Epithelial cell of proximal tubule (primary cell): ENCODE data around the gene DUSP10. TPM values are rescaled to one million over a fixed set of nuclear protein-coding genes. Genes with fewer than 3 reads are reported as not detected.

Experiments used
- DNase-seq: peaks from one replicate; pipeline ENCODE4 v3.0.0-alpha.2; 2011; ENCODE audit warnings: low read depth
- H3K4me3 ChIP-seq: 2 replicates; pipeline ENCODE4 v1.5.1; 2011; ENCODE audit warnings: low read depth, mild to moderate bottlenecking, low read length
- total RNA-seq: library from RNA; depleted of rRNA; stranded (reverse); fragments of >200 nt; gene quantifications from 2 replicates; pipeline ENCODE4 v1.2.3, GENCODE V29; 2015
- TF ChIP-seq, protein P1 (sequence below): conservative IDR thresholded peaks from 2 replicates; pipeline ENCODE4 v1.5.1; 2012; ENCODE audit warnings: low read depth, mild to moderate bottlenecking, low read length

DUSP10 gene
- total RNA-seq, 1 donor from 2014 or later: 14.6 TPM

DNA sequence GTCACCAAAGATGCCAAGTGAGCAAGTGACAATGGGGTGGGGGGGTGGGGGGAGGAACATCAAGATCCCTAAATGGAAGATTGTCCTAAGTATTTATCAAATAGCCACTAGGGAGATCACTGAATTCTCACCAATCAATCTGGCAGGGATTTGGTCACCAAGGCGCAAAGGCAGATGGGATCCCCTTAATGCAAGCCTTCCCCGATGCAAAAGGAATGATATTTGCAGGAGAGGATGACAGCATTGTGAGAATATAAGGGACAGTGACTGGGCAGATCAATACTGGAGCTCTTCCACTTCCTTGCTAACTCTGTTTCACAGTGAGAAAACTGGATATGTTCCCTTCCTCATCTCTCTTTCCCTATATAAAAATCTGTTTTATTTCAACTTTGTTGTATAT is 40.9 kb downstream of the DUSP10 start:
- no peak overlapping the region for H3K4me3 ChIP-seq
- TF ChIP-seq, protein P1, sequence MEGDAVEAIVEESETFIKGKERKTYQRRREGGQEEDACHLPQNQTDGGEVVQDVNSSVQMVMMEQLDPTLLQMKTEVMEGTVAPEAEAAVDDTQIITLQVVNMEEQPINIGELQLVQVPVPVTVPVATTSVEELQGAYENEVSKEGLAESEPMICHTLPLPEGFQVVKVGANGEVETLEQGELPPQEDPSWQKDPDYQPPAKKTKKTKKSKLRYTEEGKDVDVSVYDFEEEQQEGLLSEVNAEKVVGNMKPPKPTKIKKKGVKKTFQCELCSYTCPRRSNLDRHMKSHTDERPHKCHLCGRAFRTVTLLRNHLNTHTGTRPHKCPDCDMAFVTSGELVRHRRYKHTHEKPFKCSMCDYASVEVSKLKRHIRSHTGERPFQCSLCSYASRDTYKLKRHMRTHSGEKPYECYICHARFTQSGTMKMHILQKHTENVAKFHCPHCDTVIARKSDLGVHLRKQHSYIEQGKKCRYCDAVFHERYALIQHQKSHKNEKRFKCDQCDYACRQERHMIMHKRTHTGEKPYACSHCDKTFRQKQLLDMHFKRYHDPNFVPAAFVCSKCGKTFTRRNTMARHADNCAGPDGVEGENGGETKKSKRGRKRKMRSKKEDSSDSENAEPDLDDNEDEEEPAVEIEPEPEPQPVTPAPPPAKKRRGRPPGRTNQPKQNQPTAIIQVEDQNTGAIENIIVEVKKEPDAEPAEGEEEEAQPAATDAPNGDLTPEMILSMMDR: no peak
- no peak for DNase-seq

DNA sequence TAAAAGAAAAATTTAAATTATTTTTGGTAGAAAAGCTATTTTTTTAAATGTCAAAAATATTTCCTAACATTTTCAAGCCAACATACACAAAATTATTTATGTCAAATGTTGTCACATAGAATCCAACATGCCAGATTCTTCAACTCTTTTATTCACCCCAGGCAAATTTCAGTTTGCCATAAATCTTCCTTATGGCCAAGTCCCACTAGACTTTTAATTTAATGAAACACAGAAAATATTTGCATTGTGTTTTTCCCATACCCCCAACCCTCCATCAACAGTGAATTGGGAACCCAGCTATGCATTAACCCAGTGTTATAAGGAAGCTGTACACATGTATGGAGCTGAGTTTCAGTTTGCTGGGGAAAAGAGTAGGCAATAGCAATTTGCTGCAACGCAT is 41.4 kb downstream of the DUSP10 start:
- no peak overlapping the region for H3K4me3 ChIP-seq
- no peak for DNase-seq
- TF ChIP-seq, protein P1: no peak

DNA sequence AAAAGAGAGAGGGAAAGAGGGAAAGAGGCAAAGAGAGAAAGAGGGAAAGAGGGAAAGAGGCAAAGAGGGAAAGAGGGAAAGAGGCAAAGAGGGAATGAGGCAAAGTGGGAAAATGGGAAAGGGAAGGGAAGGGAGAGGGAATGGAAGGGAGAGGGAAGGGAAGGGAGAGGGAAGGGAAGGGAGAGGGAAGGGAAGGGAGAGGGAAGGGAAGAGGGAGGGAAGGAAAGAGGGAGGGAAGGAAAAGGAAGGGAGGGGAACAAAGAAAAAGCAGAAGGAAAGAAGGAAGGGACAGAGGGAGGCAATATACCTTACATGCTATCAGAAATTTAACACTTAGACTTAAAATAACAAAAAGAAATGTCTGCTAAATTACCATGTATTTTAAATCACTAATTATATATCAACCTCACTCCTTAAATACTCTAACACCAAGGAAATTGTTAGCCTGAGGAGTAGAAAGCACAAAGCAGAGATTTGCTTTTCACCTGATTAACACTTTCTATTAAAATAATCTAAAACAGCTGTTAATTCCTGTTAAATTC is 41.8 kb downstream of the DUSP10 start:
- DNase-seq: no peak
- TF ChIP-seq, protein P1: no peak
- H3K4me3 ChIP-seq: no peak overlapping the region

DNA sequence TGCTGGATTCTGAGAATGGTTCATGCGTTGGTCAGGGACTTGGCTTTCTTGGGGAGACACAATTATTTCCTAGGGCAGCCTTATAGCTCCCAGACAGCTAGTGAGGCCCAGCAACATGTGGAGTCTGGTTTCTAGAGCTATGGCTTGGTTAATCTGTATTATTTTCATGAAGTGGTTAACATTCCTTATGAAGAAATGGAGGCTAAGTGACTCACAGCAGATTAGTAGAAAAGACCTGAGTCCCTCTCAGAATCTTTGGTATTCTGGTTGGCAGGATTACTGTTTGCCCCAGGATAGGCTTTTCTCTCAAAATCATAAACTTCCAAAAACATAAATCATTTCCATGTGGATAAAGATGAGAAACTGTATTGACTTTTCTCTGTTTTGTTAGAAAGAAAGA is 42.3 kb downstream of the DUSP10 start:
- TF ChIP-seq, protein P1: no peak
- no peak overlapping the region for H3K4me3 ChIP-seq
- DNase-seq: no peak

DNA sequence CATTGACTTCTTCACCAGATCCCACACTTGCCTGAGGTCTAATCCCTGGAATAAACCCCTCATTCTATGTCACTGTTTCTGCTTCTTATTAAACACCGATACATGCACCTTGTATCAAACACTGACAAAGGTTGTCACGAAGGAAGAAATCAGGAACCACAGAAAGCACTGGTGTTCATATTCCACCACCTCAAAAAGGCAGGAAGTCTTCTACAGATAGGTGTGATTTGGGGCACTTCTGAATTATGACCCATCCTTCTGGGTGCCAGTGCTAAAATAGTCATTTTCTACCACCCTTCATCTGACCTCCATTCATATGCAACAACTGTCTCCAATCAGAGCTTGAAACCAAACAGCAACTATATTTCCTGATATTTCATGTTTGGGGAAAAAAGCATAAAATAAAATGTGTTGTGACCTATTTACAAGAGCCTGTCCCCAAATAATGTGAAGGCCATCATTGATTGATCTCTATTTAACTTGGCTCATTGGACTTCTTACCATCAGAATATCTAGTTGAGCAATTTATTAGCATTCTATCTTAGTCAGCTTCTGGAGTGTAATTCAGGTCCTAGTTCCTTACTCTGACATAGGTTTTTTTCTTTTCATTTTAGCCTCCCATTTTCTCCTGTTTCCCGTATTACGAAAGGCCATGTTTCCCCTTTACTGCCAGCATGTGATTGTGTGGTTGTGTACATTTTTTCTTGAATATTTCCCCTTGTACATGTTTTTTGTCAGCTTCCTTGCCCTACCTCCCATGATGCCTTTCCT is 43.1 kb downstream of the DUSP10 start:
- DNase-seq: no peak
- TF ChIP-seq, protein P1: no peak
- H3K4me3 ChIP-seq: no peak overlapping the region

DNA sequence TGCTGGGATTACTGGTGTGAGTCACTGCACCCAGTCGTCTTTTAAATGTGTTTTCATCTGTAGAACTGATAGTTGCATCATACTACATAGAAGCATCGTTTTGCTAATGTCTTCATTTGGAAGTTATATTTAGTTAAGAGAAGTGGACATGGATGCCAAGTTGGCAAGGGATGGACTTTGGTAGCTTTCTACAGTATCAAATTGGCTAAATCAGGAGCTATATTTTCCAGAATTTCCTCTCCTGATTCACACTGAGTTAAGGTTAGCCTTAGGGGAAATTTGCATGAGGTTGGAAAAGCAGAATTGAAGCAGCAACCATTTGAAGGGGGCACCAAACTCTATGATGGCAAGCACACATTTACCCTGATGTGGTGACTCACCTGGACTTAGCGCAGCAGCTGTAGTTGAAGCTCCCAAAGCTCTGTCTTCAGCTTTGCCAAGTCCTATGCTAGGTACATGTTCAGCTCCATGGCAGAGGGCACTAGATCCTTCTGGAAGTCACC is 43.9 kb downstream of the DUSP10 start:
- no peak for DNase-seq
- no peak overlapping the region for H3K4me3 ChIP-seq
- TF ChIP-seq, protein P1: no peak
